Bronchial epithelial cell (primary cell): ENCODE data around the gene GRIK4. TPM values are rescaled to one million over a fixed set of nuclear protein-coding genes. Genes with fewer than 3 reads are reported as not detected.
"Not testable (repeated sequence)": the region's sequence is repeated elsewhere in the genome, so short reads cannot be mapped to it uniquely, and the experiment has no call there.

Experiments
- DNase-seq: peaks from one replicate; pipeline ENCODE4 v3.0.0-alpha.2; 2010; ENCODE audit warnings: low read depth
- FAIRE-seq: peaks from 2 replicates; lab custom pipeline; 2011; peaks lifted over from hg19 to GRCh38; lab: Jason Lieb, UNC
- H3K27me3 ChIP-seq: 2 replicates; pipeline ENCODE4 v1.5.1; 2011; ENCODE audit warnings: low read length; ENCODE audit not compliant: control insufficient read depth, insufficient read depth
- H3K36me3 ChIP-seq: 2 replicates; pipeline ENCODE4 v1.5.1; 2011; ENCODE audit warnings: low read length; ENCODE audit not compliant: control insufficient read depth, insufficient read depth
- H3K4me3 ChIP-seq: 2 replicates; pipeline ENCODE4 v1.5.1; 2011; ENCODE audit warnings: mild to moderate bottlenecking, low read depth, low read length, control low read depth
- total RNA-seq: library from RNA; depleted of rRNA; stranded (reverse); fragments of >200 nt; gene quantifications from 2 replicates; pipeline ENCODE4 v1.2.1, GENCODE V29; 2014
- TF ChIP-seq, protein P1 (sequence below): IDR thresholded peaks from 2 replicates; pipeline ENCODE4 v1.5.1; 2011; ENCODE audit warnings: mild to moderate bottlenecking, moderate library complexity, low read length, control low read depth, inconsistent platforms; ENCODE audit not compliant: insufficient read depth, severe bottlenecking

The GRIK4 gene
- total RNA-seq, 1 donor from 2014 or later = not detected

DNA sequence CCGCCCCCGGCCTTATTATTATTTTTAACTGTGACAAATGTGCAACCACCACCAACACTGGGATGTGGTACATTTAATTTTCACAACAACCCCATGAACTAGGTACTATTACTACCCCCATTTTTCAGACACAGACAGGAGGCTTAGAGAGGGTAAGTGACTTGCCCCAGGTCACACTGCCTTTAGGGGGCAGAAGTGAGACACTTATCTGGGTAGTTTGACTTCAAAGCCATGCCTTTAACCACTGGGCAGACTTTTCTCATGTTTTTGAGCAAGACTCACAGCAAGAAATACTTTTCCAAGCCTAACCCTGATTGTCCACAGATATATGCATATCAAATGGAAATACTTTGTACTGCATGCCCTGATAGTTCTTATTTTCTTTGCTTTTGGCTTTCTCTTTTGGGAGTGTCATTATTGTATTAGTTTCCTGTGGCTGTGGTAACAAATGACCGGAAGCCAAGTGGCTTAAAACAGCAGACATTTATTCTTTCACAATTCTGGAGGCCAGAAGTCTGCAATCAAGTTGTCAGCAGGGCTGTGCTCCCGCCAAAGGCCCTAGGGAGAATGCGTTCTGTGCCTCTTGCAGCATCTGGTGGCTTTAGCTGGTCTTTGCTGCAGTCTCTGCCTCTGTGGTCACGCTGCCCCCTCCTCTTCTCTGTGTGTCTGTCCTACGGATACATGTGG lies 110.8 kb downstream of the GRIK4 start:
- no peak for FAIRE-seq
- Histone ChIP-seq H3K27me3 (no peaks in the 10 kb centered on the region), H3K4me3 (no peak overlapping the region), H3K36me3 (no peaks in the 10 kb centered on the region)
- TF ChIP-seq, protein P1, sequence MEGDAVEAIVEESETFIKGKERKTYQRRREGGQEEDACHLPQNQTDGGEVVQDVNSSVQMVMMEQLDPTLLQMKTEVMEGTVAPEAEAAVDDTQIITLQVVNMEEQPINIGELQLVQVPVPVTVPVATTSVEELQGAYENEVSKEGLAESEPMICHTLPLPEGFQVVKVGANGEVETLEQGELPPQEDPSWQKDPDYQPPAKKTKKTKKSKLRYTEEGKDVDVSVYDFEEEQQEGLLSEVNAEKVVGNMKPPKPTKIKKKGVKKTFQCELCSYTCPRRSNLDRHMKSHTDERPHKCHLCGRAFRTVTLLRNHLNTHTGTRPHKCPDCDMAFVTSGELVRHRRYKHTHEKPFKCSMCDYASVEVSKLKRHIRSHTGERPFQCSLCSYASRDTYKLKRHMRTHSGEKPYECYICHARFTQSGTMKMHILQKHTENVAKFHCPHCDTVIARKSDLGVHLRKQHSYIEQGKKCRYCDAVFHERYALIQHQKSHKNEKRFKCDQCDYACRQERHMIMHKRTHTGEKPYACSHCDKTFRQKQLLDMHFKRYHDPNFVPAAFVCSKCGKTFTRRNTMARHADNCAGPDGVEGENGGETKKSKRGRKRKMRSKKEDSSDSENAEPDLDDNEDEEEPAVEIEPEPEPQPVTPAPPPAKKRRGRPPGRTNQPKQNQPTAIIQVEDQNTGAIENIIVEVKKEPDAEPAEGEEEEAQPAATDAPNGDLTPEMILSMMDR = peak; percentile 20
- DNase-seq = peak; percentile 4

- not testable (repeated sequence) for H3K36me3 ChIP-seq, H3K4me3 ChIP-seq, DNase-seq, FAIRE-seq, H3K27me3 ChIP-seq
Observed at GRCh38 chr11:120624992-120625391, 113.4 kb downstream of the GRIK4 start.

DNA sequence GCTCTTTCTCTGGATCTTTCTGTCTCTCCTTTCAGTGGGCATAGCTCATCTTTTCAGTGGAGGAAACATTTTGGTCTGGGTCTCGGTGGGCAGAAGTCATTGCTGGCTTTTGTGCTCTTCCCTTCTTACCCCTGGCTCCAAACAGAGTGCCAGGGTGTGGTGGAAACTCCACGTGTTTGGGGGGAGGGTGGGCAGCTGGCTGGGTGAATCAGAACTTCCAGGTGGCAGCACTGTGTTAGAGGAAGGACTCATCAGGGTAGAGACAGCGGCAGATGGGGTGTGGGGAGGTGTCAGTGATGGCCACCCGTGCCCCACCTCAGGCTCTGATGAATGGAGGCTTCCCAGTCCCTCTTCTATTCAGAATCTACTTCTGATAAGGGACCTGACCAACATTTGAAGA lies 114.0 kb downstream of the GRIK4 start:
- TF ChIP-seq, protein P1 = no peak
- DNase-seq (no peak), FAIRE-seq (no peak)
- no peaks in the 10 kb centered on the region for H3K27me3 ChIP-seq
- no peak overlapping the region for H3K4me3 ChIP-seq
- H3K36me3 ChIP-seq = no peaks in the 10 kb centered on the region

- TF ChIP-seq, protein P1 = no peak
- DNase-seq = no peak
- Histone ChIP-seq H3K27me3 (no peaks in the 10 kb centered on the region), H3K4me3 (no peak overlapping the region), H3K36me3 (no peaks in the 10 kb centered on the region)
- FAIRE-seq = no peak
Observed at GRCh38 chr11:120626791-120627190, 115.2 kb downstream of the GRIK4 start.

DNA sequence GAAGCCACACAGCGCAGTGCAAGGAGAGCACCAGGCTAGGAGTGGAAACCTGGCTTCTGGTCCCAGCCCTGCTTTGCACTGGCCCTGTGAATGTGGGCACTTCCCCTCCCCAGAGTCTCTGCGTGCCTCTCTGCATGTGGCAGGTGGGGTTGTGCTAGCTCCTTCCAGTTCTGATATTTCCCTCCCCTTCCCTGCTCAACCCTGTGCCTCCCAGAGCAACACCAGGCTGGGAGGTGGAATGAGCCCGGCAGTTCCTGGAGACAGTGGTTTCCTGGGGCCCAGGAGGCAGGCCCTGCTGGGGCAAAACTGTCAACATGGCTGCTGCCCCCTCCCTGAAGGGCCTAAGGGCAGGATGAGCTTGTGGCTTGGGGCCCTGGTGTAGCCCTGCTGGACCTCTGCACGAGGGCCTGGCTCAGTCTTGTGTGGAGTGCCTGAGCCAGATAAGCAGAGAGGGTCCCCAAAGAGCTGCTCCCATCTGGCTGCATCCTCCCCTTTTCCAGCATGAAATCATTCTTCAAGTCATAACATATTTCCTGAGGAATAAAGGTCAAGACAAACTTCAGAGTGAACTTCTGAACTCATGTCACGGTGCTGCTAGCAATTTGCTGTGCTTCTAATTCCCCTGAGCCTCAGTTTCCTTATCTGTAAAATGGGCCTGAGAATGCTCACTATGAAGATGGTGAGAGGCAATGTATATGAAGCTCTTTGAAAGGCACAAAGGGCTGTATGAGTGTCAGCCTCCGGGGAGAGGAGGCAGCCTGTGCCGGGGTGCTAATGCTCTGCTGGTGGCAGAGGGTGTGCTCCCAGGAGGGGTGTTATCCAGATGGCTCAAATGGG lies 116.0 kb downstream of the GRIK4 start:
- H3K36me3 ChIP-seq = no peaks in the 10 kb centered on the region
- TF ChIP-seq, protein P1 = no peak
- H3K4me3 ChIP-seq = no peak overlapping the region
- peaks cover under 1% of the 10 kb centered on the region for H3K27me3 ChIP-seq
- DNase-seq (no peak), FAIRE-seq (no peak)

DNA sequence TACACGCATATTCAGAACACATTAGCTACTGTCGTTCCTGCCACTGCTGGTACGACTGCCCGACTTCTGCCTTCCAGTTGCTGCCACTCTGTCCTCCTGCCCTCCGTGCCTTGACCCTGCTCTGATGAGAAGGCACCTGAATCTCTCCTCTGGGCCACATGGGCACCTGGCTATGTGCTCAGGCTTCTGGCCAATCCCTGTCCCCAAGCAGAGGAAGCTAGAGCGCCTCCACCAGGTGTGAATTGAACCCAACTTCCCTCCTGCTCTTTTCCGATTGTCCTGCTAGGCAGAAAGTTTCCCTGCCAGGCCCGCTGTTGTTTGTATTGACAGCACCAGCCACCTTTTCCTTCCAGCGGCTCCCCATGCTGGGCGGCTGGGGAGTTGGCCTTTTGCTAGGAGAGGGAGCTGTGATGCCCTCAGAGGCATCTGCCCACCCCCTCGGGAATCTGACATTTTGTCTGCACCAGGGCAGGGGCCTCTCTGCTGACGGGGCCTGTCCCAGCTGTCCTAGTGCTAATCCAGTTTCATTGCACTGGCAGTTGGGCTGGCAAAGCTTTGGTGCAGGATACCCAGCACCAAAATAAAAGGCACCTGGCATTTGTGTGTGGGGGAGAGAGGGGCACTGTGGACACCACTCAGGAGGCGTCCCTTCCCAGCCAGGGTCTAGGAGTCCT lies 118.0 kb downstream of the GRIK4 start:
- DNase-seq (no peak), FAIRE-seq (no peak)

More for the DNA sequence above, 118.0 kb downstream of the GRIK4 start:
- peaks cover 2% of the 10 kb centered on the region for H3K27me3 ChIP-seq
- H3K36me3 ChIP-seq = no peaks in the 10 kb centered on the region
- TF ChIP-seq, protein P1 = no peak
- H3K4me3 ChIP-seq = no peak overlapping the region
